Muscle layer of duodenum (tissue), 2 donors: ENCODE results near the gene CACNG4.

Experiments
- H3K27ac ChIP-seq: one replicate; pipeline ENCODE4 v1.7.0; 2013; ENCODE audit warnings: mild to moderate bottlenecking, low read length
- H3K27me3 ChIP-seq: one replicate; pipeline ENCODE4 v1.7.0; 2013; ENCODE audit warnings: low read depth, mild to moderate bottlenecking, control low read depth, low read length
- H3K36me3 ChIP-seq, 2 donors: one replicate each; pipeline ENCODE4 v1.7.0; 2013; ENCODE audit warnings: low read length in 2 of 2, control low read depth in 1 of 2, mild to moderate bottlenecking in 1 of 2; ENCODE audit not compliant: insufficient read depth in 2 of 2, control insufficient read depth in 1 of 2
- H3K4me1 ChIP-seq, 2 donors: one replicate each; pipeline ENCODE4 v1.7.0; 2013; ENCODE audit warnings: low read length in 2 of 2, mild to moderate bottlenecking in 2 of 2, control low read depth in 1 of 2, moderate library complexity in 1 of 2; ENCODE audit not compliant: insufficient read depth in 2 of 2, control insufficient read depth in 1 of 2
- H3K4me3 ChIP-seq, 2 donors: one replicate each; pipeline ENCODE4 v1.7.0; 2013; ENCODE audit warnings: low read length in 2 of 2, low read depth in 1 of 2, mild to moderate bottlenecking in 1 of 2
- H3K9me3 ChIP-seq, 2 donors: one replicate each; pipeline ENCODE4 v1.7.0; 2013; ENCODE audit warnings: low read length in 2 of 2, control low read depth in 1 of 2, mild to moderate bottlenecking in 1 of 2; ENCODE audit not compliant: control insufficient read depth in 1 of 2
- donor health status: healthy.

Gene CACNG4

DNA sequence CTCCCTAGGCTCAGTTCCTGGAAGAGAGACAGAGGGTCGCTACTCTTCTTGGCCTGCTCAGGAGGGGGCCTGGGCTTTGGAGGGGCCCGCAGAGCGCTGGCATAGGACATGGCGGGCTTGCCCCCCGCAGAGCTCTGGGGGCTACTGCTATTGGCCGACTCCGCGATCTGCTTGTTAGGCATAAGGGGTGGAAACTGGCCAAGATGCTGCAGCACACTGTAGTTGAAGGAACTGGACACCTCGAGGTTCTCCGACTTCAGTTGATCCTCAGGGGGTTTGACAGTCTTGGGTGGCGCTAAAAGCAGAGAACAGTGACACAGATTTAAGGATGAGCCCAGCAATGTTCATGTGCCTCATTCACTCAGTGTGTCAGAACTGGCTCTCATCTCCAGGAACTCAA is 113.8 kb downstream of the CACNG4 start:
- Histone ChIP-seq H3K9me3 (no peaks in the 10 kb centered on the region), H3K27ac (no peak overlapping the region), H3K36me3 (peaks cover 4 to 11% of the 10 kb centered on the region in 2 donors), H3K4me3 (no peak overlapping the region), H3K27me3 (no peaks in the 10 kb centered on the region), H3K4me1 (no peaks in the 10 kb centered on the region)

DNA sequence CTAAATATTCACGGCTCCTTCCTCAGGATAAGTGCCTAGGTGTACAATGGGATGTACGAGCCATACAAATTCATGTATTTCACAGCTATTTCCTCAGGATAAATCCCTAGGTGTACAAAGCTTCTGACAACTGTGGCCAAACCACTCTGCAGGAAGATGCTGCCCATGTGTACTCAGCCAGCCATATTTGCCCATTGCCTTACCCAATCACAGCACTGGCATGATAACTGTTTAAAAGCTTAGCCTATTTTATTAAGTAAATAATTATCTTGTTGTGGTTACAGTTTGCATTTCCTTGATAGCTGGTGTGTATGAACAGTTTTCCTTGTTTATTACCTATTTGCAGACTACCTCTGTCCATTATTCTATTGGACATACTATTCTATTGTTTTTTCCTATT is 115.0 kb downstream of the CACNG4 start:
- Histone ChIP-seq H3K9me3 (no peaks in the 10 kb centered on the region), H3K4me3 (no peak overlapping the region), H3K27ac (no peak overlapping the region), H3K27me3 (no peaks in the 10 kb centered on the region), H3K4me1 (no peaks in the 10 kb centered on the region), H3K36me3 (peaks cover 3 to 11% of the 10 kb centered on the region in 2 donors)

DNA sequence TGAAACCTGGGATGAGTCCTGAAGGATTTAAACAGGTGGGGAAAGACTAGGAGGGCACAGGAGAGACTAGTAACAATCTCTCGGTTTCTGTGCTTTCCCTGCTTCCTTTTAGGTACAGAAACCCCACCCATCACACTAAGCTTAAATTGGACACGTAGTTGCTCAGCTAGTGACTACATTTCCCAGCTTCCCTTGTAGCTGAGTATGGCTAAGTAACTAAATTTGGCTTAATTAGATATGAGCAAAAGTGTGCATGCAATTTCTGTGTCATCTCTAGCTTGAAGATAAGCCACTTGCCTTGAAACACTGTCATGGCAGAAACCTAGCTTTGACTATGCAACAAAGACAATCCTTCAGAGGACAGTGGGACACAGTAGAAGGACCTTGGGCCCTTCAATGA is 116.3 kb downstream of the CACNG4 start:
- Histone ChIP-seq H3K36me3 (peaks cover 4 to 14% of the 10 kb centered on the region in 2 donors), H3K9me3 (no peaks in the 10 kb centered on the region), H3K4me1 (no peaks in the 10 kb centered on the region), H3K27ac (no peak overlapping the region), H3K4me3 (no peak overlapping the region), H3K27me3 (no peaks in the 10 kb centered on the region)

DNA sequence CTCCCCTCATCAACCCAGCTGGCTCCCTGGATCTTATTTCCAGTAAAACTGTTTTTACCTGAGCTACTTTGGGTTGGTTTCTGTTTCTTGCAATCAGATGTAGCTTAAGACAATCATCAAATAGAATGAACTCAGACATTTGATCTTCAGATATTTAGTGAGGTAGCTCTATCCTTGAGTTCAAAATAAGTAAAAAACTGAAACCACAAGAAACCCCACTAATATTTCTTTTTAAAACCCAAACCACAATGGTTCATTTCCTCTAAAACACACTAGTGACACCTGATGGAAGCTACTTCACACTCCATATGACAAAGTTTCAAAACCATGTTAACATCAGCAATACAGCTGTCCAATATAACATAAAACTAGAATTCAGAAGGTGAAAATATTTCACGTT is 117.6 kb downstream of the CACNG4 start:
- Histone ChIP-seq H3K9me3 (no peaks in the 10 kb centered on the region), H3K4me3 (no peak overlapping the region), H3K27me3 (no peaks in the 10 kb centered on the region), H3K27ac (no peak overlapping the region), H3K36me3 (peaks cover 13 to 20% of the 10 kb centered on the region in 2 donors), H3K4me1 (no peaks in the 10 kb centered on the region)
